Gastrocnemius medialis (tissue), 4 donors: ENCODE results near the gene ADCY4. TPM values are rescaled to one million over a fixed set of nuclear protein-coding genes. Genes with fewer than 3 reads are reported as not detected.
"Not testable (repeated sequence)": the region's sequence is repeated elsewhere in the genome, so short reads cannot be mapped to it uniquely, and the experiment has no call there.

ENCODE experiments used
- ATAC-seq, 2 donors: fragments of 150-250 bp; one replicate each; pipeline ENCODE4 v1.9.1; 2016
- DNase-seq, 2 donors: peaks; one replicate each; pipeline ENCODE4 v3.0.0-alpha.2; 2019
- H3K27ac ChIP-seq, 4 donors: fragments of 200-600 bp; sonication (generic); 1 replicate in 1 of 4; 2 replicates in 3 of 4; pipeline ENCODE4 v1.5.1; 2016 to 2018; ENCODE audit warnings: mild to moderate bottlenecking in 2 of 4, moderate library complexity in 1 of 4
- H3K27me3 ChIP-seq, 3 donors: fragments of 200-600 bp; sonication (generic) in 2 of 3; 1 replicate in 1 of 3; 2 replicates in 2 of 3; pipeline versions ENCODE4 v1.5.1 to v1.6.0; 2016 to 2019; ENCODE audit warnings: mild to moderate bottlenecking in 1 of 3, moderate library complexity in 1 of 3
- H3K36me3 ChIP-seq, 2 donors: fragments of 200-600 bp; sonication (generic) in 1 of 2; one replicate each; pipeline ENCODE4 v1.5.1; 2017 to 2018
- H3K4me1 ChIP-seq, 2 donors: fragments of 200-600 bp; sonication (generic) in 1 of 2; one replicate each; pipeline ENCODE4 v1.5.1; 2016 to 2017; ENCODE audit warnings: mild to moderate bottlenecking in 2 of 2
- H3K4me3 ChIP-seq, 4 donors: fragments of 200-600 bp; sonication (generic) in 3 of 4; 1 replicate in 1 of 4; 2 replicates in 3 of 4; pipeline ENCODE4 v1.5.1; 2016 to 2019; ENCODE audit warnings: mild to moderate bottlenecking in 2 of 4
- H3K9me3 ChIP-seq, 3 donors: fragments of 200-600 bp; sonication (generic) in 2 of 3; 1 replicate in 1 of 3; 2 replicates in 2 of 3; pipeline ENCODE4 v1.5.1; 2016 to 2019
- CTCF ChIP-seq, 5 experiments: fragments of 450-650 bp in 3 of 5; fragments of 200-600 bp in 2 of 5; sonication (generic) in 2 of 5; IDR thresholded peaks in 4 of 5; conservative IDR thresholded peaks in 1 of 5; 1 replicate in 4 of 5; 2 replicates in 1 of 5; pipeline ENCODE4 v1.5.1; 2016 to 2019; ENCODE audit warnings: antibody characterized with exemption in 5 of 5, mild to moderate bottlenecking in 3 of 5, moderate library complexity in 3 of 5
- POLR2A ChIP-seq, 2 donors: fragments of 450-650 bp; IDR thresholded peaks; one replicate each; pipeline ENCODE4 v1.6.1; 2017; ENCODE audit warnings: antibody characterized with exemption in 2 of 2, mild to moderate bottlenecking in 2 of 2, moderate library complexity in 2 of 2
- in situ Hi-C, 4 donors: fragments of 200-750 bp; cut with MboI; loops; one replicate each; pipeline versions ENCODE4 v1.15.0 to v1.8.0; 2017; ENCODE audit warnings: low sequenced_read_pairs in 4 of 4
- intact Hi-C: fragments of 100-400 bp; cut with DNase I; formaldehyde crosslinking; loops from one replicate; pipeline ENCODE4 v1.15.1; 2023; ENCODE audit warnings: low total_unique reads
- total RNA-seq, 4 donors: library from RNA; depleted of rRNA; stranded (reverse); fragments of >200 nt; gene quantifications; one replicate each; pipeline versions ENCODE4 v1.1.0 to v1.2.3, GENCODE V29; 2016

The ADCY4 gene
- total RNA-seq, 4 donors from 2014 or later: 7.9 to 16.6 (median 8.7) TPM

GRCh38 chr14:24377126-24377525 is 42.3 kb upstream of the ADCY4 start:
- H3K27me3 ChIP-seq: no peaks in the 10 kb centered on the region
- no peaks in the 10 kb centered on the region for H3K36me3 ChIP-seq
- DNase-seq (no peak), ATAC-seq (no peak)
- in situ Hi-C loops: no loop called here
- no peaks in the 10 kb centered on the region for H3K9me3 ChIP-seq
- intact Hi-C loops: no loop called here
- H3K4me1 ChIP-seq: peaks cover 0 to 5% of the 10 kb centered on the region in 2 donors
- no peak overlapping the region for H3K4me3 ChIP-seq
- TF ChIP-seq CTCF (IDR thresholded peaks at IDR 0.05 in 4 of 5, conservative IDR thresholded peaks at IDR 0.05 in 1 of 5) (no peak), POLR2A (IDR thresholded peaks at IDR 0.05) (no peak)
- H3K27ac ChIP-seq: no peak overlapping the region

- H3K9me3 ChIP-seq: no peaks in the 10 kb centered on the region
- DNase-seq (no peak), ATAC-seq (no peak)
- TF ChIP-seq POLR2A (IDR thresholded peaks at IDR 0.05): no peak
- TF ChIP-seq CTCF (IDR thresholded peaks at IDR 0.05 in 4 of 5, conservative IDR thresholded peaks at IDR 0.05 in 1 of 5): no peak
- H3K27me3 ChIP-seq: no peaks in the 10 kb centered on the region
- intact Hi-C loops: no loop called here
- H3K4me3 ChIP-seq: no peak overlapping the region
- H3K36me3 ChIP-seq: no peaks in the 10 kb centered on the region
- in situ Hi-C loops: no loop called here
- peaks cover 0 to 5% of the 10 kb centered on the region in 2 donors for H3K4me1 ChIP-seq
- H3K27ac ChIP-seq: no peak overlapping the region
Observed at GRCh38 chr14:24376448-24377070, 41.7 kb upstream of the ADCY4 start.

- Histone ChIP-seq H3K27me3 (peaks cover 8 to 17% (median 15%) of the 10 kb centered on the region in 3 donors), H3K27ac (peak overlapping the region in 2 of 4 donors; percentile 42 to 66), H3K4me1 (peaks cover 5 to 6% of the 10 kb centered on the region in 2 donors), H3K36me3 (no peaks in the 10 kb centered on the region), H3K4me3 (no peak overlapping the region), H3K9me3 (no peaks in the 10 kb centered on the region)
- ATAC-seq (peak in 1 of 2 donors; percentile 35), DNase-seq (peak in 1 of 2 donors; percentile 34)
- intact Hi-C loops (no loop called here), in situ Hi-C loops (no loop called here)
- TF ChIP-seq POLR2A (IDR thresholded peaks at IDR 0.05) (no peak), CTCF (IDR thresholded peaks at IDR 0.05 in 4 of 5, conservative IDR thresholded peaks at IDR 0.05 in 1 of 5) (no peak)
Observed at GRCh38 chr14:24372701-24373416, 38.0 kb upstream of the ADCY4 start.

- intact Hi-C loops, DNase-seq, H3K36me3 ChIP-seq, ATAC-seq, in situ Hi-C loops, H3K4me1 ChIP-seq, H3K9me3 ChIP-seq, H3K4me3 ChIP-seq: not testable (repeated sequence)
- H3K27ac ChIP-seq: peak overlapping the region in 2 of 4 donors; percentile 32 to 66
- H3K27me3 ChIP-seq: peaks cover 20 to 28% (median 28%) of the 10 kb centered on the region in 3 donors
Observed at GRCh38 chr14:24371605-24372004, 36.7 kb upstream of the ADCY4 start.

GRCh38 chr14:24370748-24371147 is 35.9 kb upstream of the ADCY4 start:
- no peak for TF ChIP-seq CTCF (IDR thresholded peaks at IDR 0.05 in 4 of 5, conservative IDR thresholded peaks at IDR 0.05 in 1 of 5)
- no peak for TF ChIP-seq POLR2A (IDR thresholded peaks at IDR 0.05)
- Histone ChIP-seq H3K4me1 (peaks cover 6 to 10% of the 10 kb centered on the region in 2 donors), H3K27me3 (peaks cover 28 to 36% (median 33%) of the 10 kb centered on the region in 3 donors), H3K4me3 (no peak overlapping the region), H3K36me3 (no peaks in the 10 kb centered on the region), H3K9me3 (no peaks in the 10 kb centered on the region), H3K27ac (no peak overlapping the region)
- DNase-seq (no peak), ATAC-seq (no peak)
- intact Hi-C loops (no loop called here), in situ Hi-C loops (no loop called here)
